Measurements from ENCODE around the gene KRTAP4-5.

DNA sequence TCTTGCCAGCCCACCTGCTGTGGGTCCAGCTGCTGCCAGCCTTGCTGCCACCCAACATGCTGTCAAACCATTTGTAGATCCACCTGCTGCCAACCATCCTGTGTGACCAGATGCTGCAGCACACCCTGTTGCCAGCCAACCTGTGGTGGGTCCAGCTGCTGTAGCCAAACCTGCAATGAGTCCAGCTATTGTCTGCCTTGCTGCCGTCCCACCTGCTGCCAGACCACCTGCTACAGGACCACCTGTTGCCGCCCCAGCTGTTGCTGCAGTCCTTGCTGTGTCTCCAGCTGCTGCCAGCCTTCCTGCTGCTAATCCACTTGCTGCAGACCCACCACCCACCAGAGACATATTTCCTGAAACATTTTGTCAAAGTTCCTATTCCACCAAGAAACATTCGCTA lies 40.7 kb upstream of the KRTAP4-5 start:
- no peak for TF ChIP-seq CTCF (conservative IDR thresholded peaks at IDR 0.05; ENCODE audit: low read length)
- TF ChIP-seq EZH2phosphoT487 (IDR thresholded peaks at IDR 0.05; ENCODE audit: borderline replicate concordance, low read depth, low read length), result no peak

All from OCI-LY7 (cell line).